NB4 (cell line): ENCODE data around the gene MYL3.

Experiments
- DNase-seq: peaks from one replicate; pipeline ENCODE4 v3.0.0; 2010; ENCODE audit warnings: low read depth
- H3K4me3 ChIP-seq: one replicate; pipeline ENCODE4 v1.5.1; 2011; ENCODE audit warnings: mild to moderate bottlenecking, low read depth, low read length, moderate library complexity
- CTCF ChIP-seq: IDR thresholded peaks from one replicate; pipeline ENCODE4 v1.5.1; 2012; ENCODE audit warnings: low read depth, low read length
- MAX ChIP-seq: IDR thresholded peaks from 2 replicates; pipeline ENCODE4 v1.6.1; 2011; ENCODE audit warnings: low read depth, low read length
- MYC ChIP-seq: IDR thresholded peaks from 2 replicates; pipeline ENCODE4 v1.6.1; 2011; ENCODE audit warnings: low read depth, low read length
- POLR2A ChIP-seq: IDR thresholded peaks from 2 replicates; pipeline ENCODE4 v1.6.1; 2011; ENCODE audit warnings: mild to moderate bottlenecking; ENCODE audit not compliant: insufficient read length; ENCODE audit errors: extremely low read depth

Gene MYL3

GRCh38 chr3:46893763-46894162 is 30.5 kb upstream of the MYL3 start:
- H3K4me3 ChIP-seq, result no peak overlapping the region
- TF ChIP-seq CTCF (no peak), MAX (no peak), MYC (no peak), POLR2A (no peak)
- DNase-seq, result no peak

GRCh38 chr3:46893146-46893748 is 30.0 kb upstream of the MYL3 start:
- no peak overlapping the region for H3K4me3 ChIP-seq
- no peak for TF ChIP-seq POLR2A
- TF ChIP-seq CTCF, result no peak
- no peak for TF ChIP-seq MYC
- TF ChIP-seq MAX, result no peak
- no peak for DNase-seq

- TF ChIP-seq CTCF, result no peak
- peak; percentile 89 for TF ChIP-seq MAX
- TF ChIP-seq POLR2A, result no peak
- TF ChIP-seq MYC, result peak; percentile 58
- H3K4me3 ChIP-seq, result peak overlapping the region; percentile 38
- DNase-seq, result peak; percentile 82
Measured at GRCh38 chr3:46892285-46893145, 29.3 kb upstream of the MYL3 start.

- no peak overlapping the region for H3K4me3 ChIP-seq
- no peak for TF ChIP-seq CTCF
- TF ChIP-seq MYC, result no peak
- no peak for TF ChIP-seq POLR2A
- no peak for TF ChIP-seq MAX
- no peak for DNase-seq
Measured at GRCh38 chr3:46891132-46891531, 27.9 kb upstream of the MYL3 start.

- no peak for TF ChIP-seq MAX
- no peak for TF ChIP-seq POLR2A
- TF ChIP-seq MYC, result no peak
- no peak for TF ChIP-seq CTCF
- DNase-seq, result no peak
- no peak overlapping the region for H3K4me3 ChIP-seq
Measured at GRCh38 chr3:46890132-46890531, 26.9 kb upstream of the MYL3 start.
